Stomach (tissue), 4 donors: ENCODE data around the gene ZCRB1.

ENCODE experiments used
- CTCF ChIP-seq, 7 experiments: fragments of 450-650 bp in 4 of 7; fragments of 200-600 bp in 3 of 7; sonication (generic) in 3 of 7; IDR thresholded peaks; one replicate each; pipeline ENCODE4 v1.5.1; 2016 to 2019; ENCODE audit warnings: antibody characterized with exemption in 7 of 7, control low read depth in 2 of 7, mild to moderate bottlenecking in 1 of 7
- POLR2A ChIP-seq, 4 donors: fragments of 450-650 bp; IDR thresholded peaks; one replicate each; pipeline ENCODE4 v1.6.1; 2016; ENCODE audit warnings: antibody characterized with exemption in 4 of 4, control low read depth in 2 of 4, mild to moderate bottlenecking in 1 of 4, moderate library complexity in 1 of 4

DNA sequence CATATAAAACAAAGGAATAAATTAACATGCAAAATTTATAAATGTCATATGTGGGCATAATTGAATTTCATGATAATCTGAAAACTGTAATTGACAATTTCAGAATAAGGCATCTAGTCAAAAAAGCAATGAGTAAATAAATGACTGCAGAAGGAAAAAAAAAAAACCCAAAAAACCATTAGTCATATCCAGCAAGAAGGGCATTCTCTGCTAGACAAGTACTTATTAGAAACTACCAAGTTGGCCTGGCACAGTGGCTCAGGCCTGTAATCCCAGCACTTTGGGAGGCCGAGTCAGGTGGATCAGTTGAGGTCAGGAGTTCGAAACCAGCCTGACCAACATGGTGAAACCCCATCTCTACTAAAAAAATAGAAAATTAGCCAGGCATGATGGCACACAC is 17.5 kb downstream of the ZCRB1 start:
- no peak for TF ChIP-seq CTCF (IDR thresholded peaks at IDR 0.05)
- TF ChIP-seq POLR2A (IDR thresholded peaks at IDR 0.05) = no peak
